Activated naive CD4-positive, alpha-beta T cell (primary cell): ENCODE data around the gene AOX1.
"Not testable (repeated sequence)": the region's sequence is repeated elsewhere in the genome, so short reads cannot be mapped to it uniquely, and the experiment has no call there.

Source experiments
- DNase-seq, 4 experiments: peaks; one replicate each; lab custom pipeline; 2025; lab: John Stamatoyannopoulos, UW

The AOX1 gene

DNA sequence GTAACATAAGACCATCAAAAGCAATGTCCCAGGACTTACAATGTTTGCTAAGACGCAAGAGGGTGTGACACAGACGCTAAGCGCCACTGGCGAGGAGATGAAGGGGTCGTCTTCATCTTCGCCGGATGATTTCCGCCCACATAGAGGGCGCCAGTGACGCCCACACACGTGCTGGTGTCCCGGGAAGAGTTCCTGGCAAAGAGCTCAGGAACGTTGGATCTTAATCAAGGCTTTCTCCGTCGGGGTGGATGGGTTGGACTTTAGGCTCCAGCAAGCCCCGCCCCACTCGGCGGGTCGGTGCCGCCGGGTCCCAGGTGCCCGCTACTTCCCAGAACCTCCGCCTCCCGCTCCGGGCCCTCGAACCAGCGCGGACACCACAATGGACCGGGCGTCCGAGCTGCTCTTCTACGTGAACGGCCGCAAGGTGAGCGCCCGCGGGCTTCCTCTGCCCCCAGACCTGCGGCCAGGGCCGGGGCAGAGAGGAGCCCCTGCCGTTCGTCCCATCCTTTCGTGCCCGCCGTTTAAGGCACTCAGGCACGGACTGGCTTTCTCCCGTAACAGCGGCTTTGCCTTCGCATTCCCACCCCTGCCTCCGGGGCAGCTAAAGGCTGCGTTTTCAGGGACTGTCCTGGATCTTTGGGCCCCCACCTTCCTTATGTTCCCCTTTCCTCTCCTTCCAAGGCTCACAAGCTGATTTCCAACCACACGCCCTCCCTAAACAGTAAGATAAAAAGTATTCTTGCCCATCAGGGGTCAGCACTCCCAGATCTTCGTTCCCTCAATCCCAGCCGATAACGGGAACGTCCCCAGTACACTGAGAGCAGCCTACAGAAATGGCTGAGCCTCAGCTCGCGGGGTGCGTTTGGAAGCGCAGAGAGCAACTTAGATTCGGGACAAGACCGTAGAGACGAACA lies at the start of gene AOX1:
Gene AOX1, plus strand, starts transcription at position 285 of the 914 bp plus-strand sequence. Its CDS starts 95 bp downstream, at position 380.
- peak in 1 of 4 experiments; percentile 9 for DNase-seq

DNA sequence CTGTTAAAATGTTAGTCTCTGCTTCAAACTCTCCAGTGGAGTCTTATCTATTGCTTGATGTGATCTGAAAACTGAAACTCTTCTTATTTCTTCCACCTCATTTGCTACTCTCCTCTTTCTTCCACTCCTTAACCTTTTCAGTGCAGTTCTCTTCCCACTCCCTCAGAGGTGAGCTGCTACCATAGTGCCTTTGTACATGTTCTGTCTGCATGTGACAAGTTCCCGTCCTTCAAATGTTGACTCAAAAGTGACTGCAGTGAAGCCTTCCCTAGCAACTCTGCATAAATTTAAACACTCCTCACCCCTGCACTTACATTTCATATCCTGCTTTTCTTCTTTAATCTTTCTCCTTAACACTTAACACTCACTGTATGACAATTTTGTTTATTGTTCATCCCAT lies 47.7 kb upstream of the AOX1 start:
- DNase-seq = no peak

DNA sequence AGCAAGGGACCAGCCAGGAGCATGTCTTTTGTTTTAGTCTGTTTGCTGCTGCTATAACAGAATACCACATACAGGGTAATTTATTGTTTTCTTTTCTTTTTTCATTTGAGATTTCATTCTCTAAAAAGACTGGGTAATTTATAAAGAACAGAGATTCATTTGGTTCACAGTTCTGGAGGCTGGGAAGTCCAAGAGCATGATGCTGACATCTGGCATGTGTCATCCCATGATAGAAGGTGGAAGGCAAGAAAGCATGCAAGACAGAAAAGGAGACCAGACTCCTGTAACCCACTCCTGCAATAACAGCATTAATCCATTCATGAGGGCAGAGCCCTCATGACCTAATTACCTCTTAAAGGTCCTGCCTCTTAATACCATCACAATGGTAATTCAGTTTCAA lies 45.0 kb upstream of the AOX1 start:
- no peak for DNase-seq

DNA sequence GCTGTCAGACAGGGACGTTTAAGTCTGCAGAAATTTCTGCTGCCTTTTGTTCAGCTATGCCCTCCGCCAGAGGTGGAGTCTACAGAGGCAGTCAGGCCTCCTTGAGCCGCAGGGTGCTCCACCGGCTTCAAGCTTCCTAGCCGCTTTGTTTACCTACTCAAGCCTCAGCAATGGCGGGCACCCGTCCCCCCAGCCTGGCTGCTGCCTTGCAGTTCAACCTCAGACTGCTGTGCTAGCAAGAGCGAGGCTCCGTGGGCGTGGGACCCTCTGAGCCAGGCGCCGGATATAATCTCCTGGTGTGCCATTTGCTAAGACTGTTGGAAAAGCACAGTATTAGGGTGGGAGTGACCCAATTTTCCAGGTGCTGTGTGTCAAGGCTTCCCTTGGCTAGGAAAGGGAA lies 19.2 kb upstream of the AOX1 start:
- DNase-seq = not testable (repeated sequence)

DNA sequence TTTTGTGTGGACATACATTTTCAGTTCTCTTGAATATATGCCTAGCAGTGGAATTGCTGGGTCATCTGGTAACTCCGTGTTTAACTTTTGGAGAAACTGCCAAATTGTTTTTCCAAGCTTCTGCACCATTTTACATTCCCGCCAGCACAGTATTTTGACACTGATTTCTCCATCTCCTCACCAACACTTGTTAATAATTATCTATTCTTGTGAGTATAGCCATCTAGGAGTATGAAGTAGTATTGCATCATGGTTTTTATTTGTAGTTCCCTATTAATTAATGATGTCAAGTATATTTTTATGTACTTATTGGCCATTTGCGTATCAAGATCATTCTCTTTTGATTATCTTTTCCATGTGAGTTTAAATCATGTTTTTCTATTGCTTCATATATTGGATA lies 17.9 kb upstream of the AOX1 start:
- no peak for DNase-seq

DNA sequence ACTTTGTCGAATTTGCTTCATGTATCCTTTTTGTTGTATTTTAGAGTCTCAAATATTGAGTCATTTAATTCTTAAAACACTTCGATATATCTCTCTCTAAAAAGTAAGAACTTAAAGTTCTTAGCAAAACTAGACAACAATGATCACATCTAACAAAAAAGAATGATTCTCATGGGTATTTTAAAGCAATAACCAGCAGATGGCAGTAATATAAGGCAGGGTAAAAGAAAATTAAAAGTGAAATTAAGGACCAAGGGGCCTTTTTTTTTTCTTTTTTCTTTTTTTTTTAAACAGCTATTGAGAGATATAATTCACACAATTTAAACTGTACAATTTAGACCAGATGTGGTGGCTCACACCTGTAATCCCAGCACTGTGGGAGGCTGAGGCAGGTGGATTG lies 9.9 kb upstream of the AOX1 start:
- no peak for DNase-seq

DNA sequence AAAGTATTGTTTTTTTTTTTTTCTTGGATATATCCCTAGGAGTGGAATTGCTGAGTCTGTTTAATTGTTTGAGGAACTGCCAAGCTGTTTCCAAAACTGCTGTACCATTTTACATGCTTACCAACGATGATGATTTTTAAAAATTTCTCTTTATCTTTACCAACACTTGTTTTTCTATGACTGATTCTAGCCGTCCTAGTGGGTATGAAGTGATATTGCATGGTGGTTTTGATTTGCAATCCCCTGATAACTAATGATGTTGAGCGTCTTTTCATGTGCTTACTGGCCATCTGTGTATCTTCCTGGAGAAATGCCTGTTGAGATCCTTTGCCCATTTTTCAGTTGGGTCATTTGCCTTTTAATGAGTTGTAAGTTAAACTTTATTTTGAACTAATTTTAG lies 8.8 kb upstream of the AOX1 start:
- no peak for DNase-seq

DNA sequence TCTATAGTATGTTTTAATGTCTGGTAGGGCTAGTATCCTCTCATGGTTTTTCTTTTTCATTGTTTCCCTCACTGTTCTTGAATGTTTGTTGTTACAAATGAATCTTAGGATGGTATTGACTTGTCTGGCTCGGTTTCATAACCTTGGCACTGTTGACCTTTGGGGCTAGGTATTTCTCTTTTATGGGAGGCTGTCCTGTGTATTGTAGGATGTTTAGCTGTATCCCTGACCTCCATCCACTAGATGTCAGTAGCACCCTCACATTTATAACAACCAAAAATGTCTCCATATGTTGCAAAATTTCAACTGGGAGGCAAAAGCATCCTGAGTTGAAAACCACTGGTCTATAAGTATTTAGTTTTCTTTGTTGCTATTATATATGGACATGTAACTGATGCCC lies 7.0 kb upstream of the AOX1 start:
- DNase-seq = no peak

DNA sequence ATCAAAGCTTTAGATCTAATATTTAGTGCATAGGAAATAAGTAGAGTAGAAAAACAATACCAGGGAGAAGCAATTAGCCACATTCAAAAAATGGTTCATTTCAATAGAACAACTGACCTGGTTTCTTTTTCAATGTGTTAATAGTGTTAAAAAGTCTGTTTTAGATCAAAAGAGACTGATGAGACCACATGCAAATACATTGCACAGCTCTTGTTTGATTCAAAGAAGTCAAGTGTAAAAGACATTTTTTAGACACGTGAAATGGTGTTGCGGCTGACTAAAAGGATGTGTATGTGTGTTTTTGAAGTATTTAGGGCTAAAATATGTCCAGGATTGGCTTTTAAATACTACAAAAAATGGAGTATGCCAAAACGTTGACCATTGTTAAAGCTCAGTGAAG lies 1.2 kb upstream of the AOX1 start:
- no peak for DNase-seq

DNA sequence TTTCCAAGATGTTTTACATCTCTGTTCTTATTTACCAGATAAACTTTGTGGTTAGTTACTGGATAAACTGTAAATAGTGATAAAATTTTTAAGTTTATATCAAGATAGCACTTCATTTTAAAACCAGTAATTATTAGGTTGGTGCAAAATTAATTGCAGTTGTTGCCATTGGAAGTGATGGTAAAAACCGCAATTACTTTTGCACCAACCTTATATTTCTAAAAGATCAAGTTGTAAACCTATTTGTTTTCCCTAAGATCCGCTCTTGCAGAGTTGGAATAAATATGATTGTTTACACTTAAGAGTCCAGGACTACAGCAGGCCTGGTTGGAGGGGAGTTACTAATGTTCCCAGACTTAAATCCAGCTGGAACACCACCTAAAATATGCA lies 479 bp upstream of the AOX1 start:
- DNase-seq = no peak

DNA sequence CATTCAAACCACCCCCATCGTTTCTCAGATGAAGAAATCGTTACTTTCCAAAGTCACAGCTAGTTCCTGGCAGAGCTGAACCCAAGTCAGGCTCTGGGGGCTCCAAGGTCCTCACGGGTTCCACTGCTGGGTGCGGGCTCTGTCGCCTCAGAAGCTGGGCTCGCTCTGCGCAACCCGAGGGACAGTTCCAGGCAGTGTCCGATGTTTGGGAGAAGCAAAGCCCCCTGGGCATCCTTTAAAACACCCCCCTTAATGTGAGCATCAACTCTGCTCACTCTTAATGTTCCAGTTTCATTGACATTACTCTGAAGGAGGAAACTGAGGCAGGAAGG lies 796 bp downstream of the AOX1 start:
- no peak for DNase-seq

DNA sequence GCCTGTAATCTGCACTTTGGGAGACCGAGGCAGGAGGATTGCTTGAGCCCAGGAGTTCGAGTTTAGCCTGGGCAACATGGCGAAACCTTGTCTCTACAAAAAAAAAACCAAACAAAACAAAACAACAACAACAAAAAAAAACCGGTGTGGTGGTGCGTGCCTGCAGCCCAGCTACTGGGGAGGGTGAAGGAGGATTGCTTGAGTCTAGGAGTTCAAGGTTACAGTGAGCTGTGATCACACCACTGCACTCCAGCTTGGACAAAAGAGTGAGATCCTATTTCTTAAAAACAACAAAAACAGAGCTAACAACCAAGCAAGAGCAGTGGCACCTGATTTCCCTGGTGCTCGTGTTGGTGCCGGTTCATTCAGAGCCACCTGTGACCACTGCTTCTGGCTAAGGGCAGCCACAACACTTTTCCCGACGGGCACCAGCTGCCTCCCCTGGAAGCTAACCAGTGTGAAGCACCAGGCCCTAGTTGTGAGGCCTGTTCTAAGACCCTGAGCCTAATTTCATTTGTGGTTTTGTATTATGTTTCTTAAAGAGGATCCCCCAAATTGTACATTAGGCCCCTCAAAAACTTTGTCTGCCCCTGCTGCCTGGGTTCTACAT lies 1.3 kb downstream of the AOX1 start:
- no peak for DNase-seq

DNA sequence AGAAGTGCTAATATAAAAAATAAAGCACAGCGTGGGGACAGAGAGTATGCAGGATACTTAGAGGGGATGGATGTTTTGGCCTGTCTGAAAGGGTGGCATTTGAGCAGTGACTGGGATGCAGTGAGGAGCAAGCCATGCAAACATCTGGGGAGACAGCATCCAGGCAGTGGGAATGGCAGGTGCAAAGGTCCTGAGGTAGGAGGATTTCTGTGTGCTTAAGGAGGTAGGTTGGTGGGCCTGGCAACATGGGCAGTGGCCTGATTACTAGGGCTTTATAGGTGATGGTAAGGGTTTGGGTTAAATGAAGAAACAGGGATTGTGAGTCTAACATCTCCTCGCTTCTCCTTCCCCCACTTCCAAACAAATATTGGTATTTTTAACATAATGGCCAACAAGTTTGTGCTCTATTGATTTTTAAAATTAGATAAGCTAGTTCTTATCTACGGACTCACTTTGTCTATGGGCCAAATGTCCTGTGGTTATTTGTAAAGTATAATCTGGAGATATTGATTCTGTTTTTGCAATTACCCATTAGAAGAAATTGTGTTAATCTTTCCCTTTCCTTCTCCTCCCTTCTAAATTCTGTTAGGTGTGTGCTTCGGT lies 2.4 kb downstream of the AOX1 start:
- DNase-seq = no peak

DNA sequence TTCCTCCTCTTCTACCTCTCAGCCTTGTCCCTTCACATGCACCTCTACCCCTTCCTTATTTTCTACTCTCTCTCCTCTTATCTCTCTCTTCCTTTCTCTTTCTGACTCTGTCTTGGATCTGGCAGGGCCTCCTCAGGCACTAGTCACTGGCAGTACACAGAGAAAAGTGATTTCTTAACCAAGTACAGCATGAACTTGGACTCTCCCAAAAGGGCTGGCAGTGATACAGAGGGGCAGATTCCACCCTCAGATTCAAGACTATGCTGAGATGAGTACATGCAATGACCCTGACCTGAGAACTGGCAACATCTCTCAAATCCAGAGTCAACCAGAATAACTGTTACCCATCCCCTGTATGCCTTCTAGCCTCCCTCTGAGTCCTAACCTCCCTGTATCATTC lies 4.3 kb downstream of the AOX1 start:
- DNase-seq = no peak

DNA sequence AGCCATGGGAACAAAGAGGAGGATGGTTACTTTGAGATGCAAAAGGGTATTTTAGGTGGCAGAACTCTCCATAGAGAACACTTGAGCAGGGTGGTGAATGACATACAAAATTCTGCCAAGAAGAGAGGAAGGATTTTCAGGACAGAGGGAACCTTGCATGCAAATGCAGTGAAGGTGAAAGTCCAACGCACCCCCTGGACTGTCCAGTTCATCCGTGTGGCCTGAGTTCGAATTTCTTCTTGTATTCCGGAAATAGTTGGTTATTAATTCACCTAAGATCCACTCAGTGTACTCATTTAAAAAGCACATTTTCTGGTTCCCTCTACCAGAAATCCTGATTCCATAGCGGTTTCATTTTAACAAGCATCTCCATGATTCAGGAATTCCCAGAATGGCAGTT lies 5.5 kb downstream of the AOX1 start:
- no peak for DNase-seq

DNA sequence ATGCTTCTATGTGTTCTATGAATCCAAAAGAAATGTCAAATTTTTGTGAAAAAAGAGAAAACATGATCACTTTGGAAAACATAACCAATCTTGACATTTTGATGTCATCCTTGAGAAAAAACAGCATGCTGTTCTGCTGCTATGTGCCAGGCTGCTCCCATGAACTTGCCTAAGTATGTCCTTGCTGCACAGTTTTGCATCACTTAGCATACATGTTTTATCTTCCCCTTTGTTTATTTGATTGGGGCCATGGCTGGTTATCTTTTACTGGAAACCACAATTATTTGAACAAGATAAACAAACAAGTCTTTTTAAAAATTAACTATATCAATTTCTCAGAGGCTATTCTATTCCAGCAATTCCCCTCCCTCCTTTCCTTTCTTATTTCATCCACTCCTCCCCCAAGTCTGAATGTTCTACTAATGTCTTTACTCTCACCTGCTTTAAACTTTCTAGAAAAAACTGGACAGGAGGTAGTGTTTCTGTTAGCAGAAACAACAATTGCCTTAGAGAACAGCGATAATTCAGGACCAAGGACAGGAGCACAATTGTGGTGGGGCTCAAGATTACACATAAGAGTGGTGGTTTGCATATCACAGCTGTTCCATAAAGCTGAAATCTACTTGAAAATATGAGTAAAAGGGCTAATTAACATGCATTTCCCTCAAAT lies 6.7 kb downstream of the AOX1 start:
- DNase-seq = no peak

DNA sequence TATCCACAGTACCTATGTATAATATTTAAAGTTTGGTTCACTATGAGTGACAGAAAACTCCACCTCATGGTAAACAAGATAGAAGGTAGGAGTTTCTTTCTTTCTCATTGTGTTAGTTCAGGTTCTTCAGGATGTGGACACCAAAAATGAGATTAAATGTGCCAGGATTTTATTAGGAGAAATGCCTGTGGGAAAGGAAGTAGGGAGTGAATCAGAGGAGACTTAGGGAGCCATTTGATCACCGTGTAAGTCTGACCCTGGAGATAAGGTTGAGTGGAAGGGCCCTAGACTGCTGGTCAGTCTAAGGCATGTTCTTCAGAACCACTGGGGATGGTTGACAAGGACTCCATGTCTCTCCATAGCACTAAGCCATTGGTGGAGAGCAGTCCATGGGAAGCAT lies 8.1 kb downstream of the AOX1 start:
- no peak for DNase-seq

DNA sequence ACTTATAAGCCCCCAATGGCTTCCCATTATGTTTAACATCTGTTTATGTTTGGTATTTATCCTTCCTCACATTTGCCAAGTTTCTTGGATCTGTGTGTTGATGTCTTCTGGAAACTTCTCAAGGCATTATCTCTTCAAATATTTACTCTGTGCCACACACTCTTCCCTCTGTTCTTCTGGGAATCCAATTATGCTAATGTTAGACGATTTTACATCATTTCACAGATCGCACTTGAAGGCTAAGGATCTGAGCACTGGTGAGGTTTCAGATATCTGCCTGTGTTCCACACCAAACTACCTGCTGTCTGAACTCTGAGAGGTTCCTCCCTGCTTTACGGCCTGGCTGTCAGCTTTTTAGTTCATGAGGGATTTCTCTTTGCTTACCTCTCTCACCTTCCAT lies 10.1 kb downstream of the AOX1 start:
- no peak for DNase-seq

DNA sequence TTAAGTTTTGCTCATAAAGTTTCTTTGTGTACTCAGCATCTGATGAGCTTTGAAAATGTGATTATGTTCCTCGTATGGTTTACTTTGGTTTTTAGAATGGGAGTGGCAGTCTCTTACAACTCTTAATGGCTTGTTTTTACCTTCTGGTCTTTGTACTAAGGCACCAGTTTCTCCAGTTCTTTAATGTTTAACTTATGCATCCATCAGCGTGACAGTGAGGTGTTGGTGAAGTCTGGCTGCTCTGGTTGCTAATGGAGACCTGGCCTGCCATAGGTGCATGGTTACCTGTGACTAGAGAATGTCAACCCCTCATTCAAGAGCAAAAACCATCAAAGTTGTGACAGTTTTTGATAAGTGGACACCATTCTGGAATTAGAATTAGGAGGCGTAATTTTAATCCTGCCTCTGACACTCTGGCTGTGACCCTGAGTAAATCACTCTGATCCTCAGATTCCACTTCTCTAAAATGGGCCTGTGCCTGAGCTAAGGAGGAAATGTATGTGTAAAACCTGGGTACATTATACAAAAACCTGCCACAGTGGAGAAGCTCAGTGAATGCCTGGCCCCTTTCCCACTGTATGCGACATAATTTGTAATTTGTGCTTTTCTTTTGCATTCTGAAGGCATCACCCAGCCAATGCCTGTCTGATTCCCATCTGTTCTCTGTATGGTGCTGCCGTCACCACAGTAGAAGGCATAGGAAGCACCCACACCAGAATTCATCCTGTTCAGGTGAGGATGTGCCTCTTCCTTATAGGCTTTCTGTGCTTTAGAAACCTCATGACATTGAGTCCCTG lies 11.2 kb downstream of the AOX1 start:
- no peak for DNase-seq

DNA sequence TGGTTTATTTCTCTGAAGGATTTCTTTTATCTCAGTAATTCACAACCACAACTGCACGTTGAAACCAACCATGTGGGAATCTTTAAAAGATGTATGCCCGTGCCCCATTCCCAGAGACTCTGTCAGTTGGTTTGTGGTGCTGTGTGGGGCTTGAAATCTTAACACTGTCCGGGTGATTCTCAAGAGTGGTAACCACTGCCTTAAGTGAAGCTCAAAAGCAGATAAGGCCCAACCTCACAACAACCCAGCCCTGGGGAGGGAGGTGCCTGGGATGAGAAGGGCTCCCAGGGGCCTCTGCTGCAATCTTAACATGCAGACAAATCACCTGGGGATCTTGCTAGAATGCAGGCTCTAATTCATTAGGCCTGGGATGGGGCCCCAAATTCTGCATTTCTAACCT lies 13.4 kb downstream of the AOX1 start:
- no peak for DNase-seq

DNA sequence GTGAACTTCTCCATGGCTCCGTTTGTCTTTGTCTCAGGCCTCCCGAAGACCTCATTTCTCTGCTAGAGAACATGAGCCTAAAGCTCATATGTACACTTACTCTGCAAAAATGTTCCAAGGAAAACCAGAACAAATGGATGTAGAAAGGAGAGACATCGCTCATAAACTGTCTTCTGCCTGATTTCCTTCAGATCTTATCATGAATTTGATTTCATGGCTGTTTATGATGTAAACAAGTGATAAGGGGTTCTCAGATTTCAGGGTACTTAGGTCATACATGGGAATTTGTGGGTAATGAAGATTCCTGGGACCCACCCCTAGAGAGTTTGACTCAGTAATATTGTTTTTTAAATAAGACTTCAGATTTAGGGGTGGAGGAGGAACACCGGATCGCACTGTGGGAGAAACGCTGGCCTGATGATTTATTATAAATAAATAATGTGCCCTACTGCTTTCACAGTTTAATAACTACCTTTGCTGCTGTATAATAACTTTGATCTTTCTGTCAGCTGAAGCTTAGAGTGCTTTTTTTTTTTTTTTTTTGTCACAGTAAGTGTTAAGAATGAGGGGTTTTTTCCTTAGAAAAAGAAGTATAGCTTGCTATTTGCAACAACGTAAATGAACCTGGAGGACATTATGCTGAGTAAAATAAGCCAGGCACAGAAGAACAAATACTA lies 14.9 kb downstream of the AOX1 start:
- no peak for DNase-seq
